Left ventricle myocardium superior (tissue), 1 donor: ENCODE measurements around the gene COPG2. TPM values are rescaled to one million over a fixed set of nuclear protein-coding genes. Genes with fewer than 3 reads are reported as not detected.
"Not testable (repeated sequence)": the region's sequence is repeated elsewhere in the genome, so short reads cannot be mapped to it uniquely, and the experiment has no call there.

Experiments used
- ATAC-seq: fragments of 200-7000 bp; cut with Tn5 transposase; one replicate; pipeline ENCODE4 v1.9.1; 2020; ENCODE audit warnings: mild to moderate bottlenecking, moderate library complexity
- DNase-seq: peaks from one replicate; pipeline ENCODE4 v3.0.0-alpha.2; 2020
- intact Hi-C: fragments of 100-400 bp; cut with micrococcal nuclease; formaldehyde crosslinking; loops from one replicate; pipeline ENCODE4 v1.11.0; 2022
- total RNA-seq: library from RNA; stranded (reverse); fragmentation: NEBNext Ultra II Directional; extraction: Animal tissue kit (Norgen Biotek cat#: 25700); gene quantifications from one replicate; pipeline ENCODE4 v1.2.1, GENCODE V29; 2021
- donor health status: DM: no; HTN: yes; CAD: no; lungs with severe emphysema.

Gene COPG2
- total RNA-seq, 1 donor from 2014 or later = 19.2 TPM

- intact Hi-C loops = not testable (repeated sequence)
These were observed 82.6 kb downstream of the COPG2 start for GRCh38 chr7:130585932-130586331.

GRCh38 chr7:130575110-130575509 lies 93.4 kb downstream of the COPG2 start:
- intact Hi-C loops, ATAC-seq, DNase-seq: not testable (repeated sequence)

More at GRCh38 chr7:130585932-130586331, 82.6 kb downstream of the COPG2 start:
- DNase-seq, ATAC-seq: not testable (repeated sequence)

GRCh38 chr7:130570144-130570543 lies 98.4 kb downstream of the COPG2 start:
- DNase-seq, intact Hi-C loops, ATAC-seq: not testable (repeated sequence)

GRCh38 chr7:130566898-130567280 lies 101.7 kb downstream of the COPG2 start:
- intact Hi-C loops = no loop called here
- DNase-seq (no peak), ATAC-seq (no peak)

- intact Hi-C loops = no loop called here
- DNase-seq (peak; percentile 86), ATAC-seq (peak; percentile 100)
These were observed 102.2 kb downstream of the COPG2 start for GRCh38 chr7:130566168-130566897.

- intact Hi-C loops = no loop called here
- DNase-seq = no peak
- no peak for ATAC-seq
These were observed 107.6 kb downstream of the COPG2 start for GRCh38 chr7:130560972-130561371.

GRCh38 chr7:130559184-130559583 lies 109.4 kb downstream of the COPG2 start:
- DNase-seq (no peak), ATAC-seq (peak; percentile 88)
- intact Hi-C loops = no loop called here

GRCh38 chr7:130554481-130554880 lies 114.1 kb downstream of the COPG2 start:
- no peak for DNase-seq
- intact Hi-C loops = no loop called here
- no peak for ATAC-seq

GRCh38 chr7:130553398-130554029 lies 115.0 kb downstream of the COPG2 start:
- DNase-seq = no peak
- intact Hi-C loops = no loop called here
- no peak for ATAC-seq

- intact Hi-C loops = no loop called here
- ATAC-seq = no peak
- DNase-seq = no peak
These were observed 124.2 kb downstream of the COPG2 start for GRCh38 chr7:130544356-130544755.

GRCh38 chr7:130543487-130544010 lies 125.0 kb downstream of the COPG2 start:
- intact Hi-C loops = no loop called here
- ATAC-seq = no peak
- no peak for DNase-seq

GRCh38 chr7:130542297-130542696 lies 126.3 kb downstream of the COPG2 start:
- ATAC-seq, DNase-seq, intact Hi-C loops: not testable (repeated sequence)

GRCh38 chr7:130541287-130541686 lies 127.3 kb downstream of the COPG2 start:
- DNase-seq, ATAC-seq, intact Hi-C loops: not testable (repeated sequence)

- DNase-seq, ATAC-seq, intact Hi-C loops: not testable (repeated sequence)
These were observed 130.7 kb downstream of the COPG2 start for GRCh38 chr7:130537894-130538293.

GRCh38 chr7:130529417-130529816 lies 139.1 kb downstream of the COPG2 start:
- DNase-seq = no peak
- intact Hi-C loops = no loop called here

GRCh38 chr7:130527752-130528355 lies 140.7 kb downstream of the COPG2 start:
- ATAC-seq, DNase-seq, intact Hi-C loops: not testable (repeated sequence)

More at GRCh38 chr7:130529417-130529816, 139.1 kb downstream of the COPG2 start:
- no peak for ATAC-seq

- ATAC-seq (no peak), DNase-seq (no peak)
- intact Hi-C loops = no loop called here
These were observed 143.9 kb downstream of the COPG2 start for GRCh38 chr7:130524628-130525027.

- ATAC-seq, DNase-seq, intact Hi-C loops: not testable (repeated sequence)
These were observed 144.9 kb downstream of the COPG2 start for GRCh38 chr7:130523519-130524125.

- intact Hi-C loops = no loop called here
- no peak for ATAC-seq
These were observed 147.1 kb downstream of the COPG2 start for GRCh38 chr7:130521258-130521951.

More at GRCh38 chr7:130521258-130521951, 147.1 kb downstream of the COPG2 start:
- DNase-seq = no peak
